Activated CD4-positive, alpha-beta T cell treated with anti-CD3 and anti-CD28 coated beads for 36 hours (primary cell): Measurements from ENCODE around the gene METRNL. TPM values are rescaled to one million over a fixed set of nuclear protein-coding genes. Genes with fewer than 3 reads are reported as not detected.
"Not testable (repeated sequence)": the region's sequence is repeated elsewhere in the genome, so short reads cannot be mapped to it uniquely, and the experiment has no call there.

ENCODE experiments used
- ATAC-seq: fragments of 200-7000 bp; cut with Tn5 transposase; one replicate; pipeline ENCODE4 v1.10.0; 2021; ENCODE audit warnings: mild to moderate bottlenecking, moderate library complexity
- CTCF ChIA-PET: fragments of 350-600 bp; sonication (Branson Sonifier 250); formaldehyde crosslinking; loops from one replicate; lab custom pipeline; 2021; ENCODE audit warnings: antibody characterized with exemption; lab: Charles Lee
- POLR2A ChIA-PET: fragments of 350-600 bp; sonication (Branson Sonifier 250); formaldehyde crosslinking; loops from one replicate; lab custom pipeline; 2021; ENCODE audit warnings: antibody characterized with exemption, inconsistent platforms; lab: Charles Lee
- DNase-seq: peaks from one replicate; pipeline ENCODE4 v3.0.0-alpha.2; 2020
- H3K27ac Mint-ChIP-seq: one replicate; pipeline ENCODE4 v1.8.0; 2021; ENCODE audit warnings: mixed read lengths
- H3K27me3 Mint-ChIP-seq: one replicate; pipeline ENCODE4 v1.8.0; 2021; ENCODE audit warnings: mixed read lengths
- H3K36me3 Mint-ChIP-seq: one replicate; pipeline ENCODE4 v1.8.0; 2021; ENCODE audit warnings: low read depth, mixed read lengths
- H3K4me1 Mint-ChIP-seq: one replicate; pipeline ENCODE4 v1.8.0; 2021; ENCODE audit warnings: mixed read lengths
- H3K4me3 Mint-ChIP-seq: one replicate; pipeline ENCODE4 v1.8.0; 2021; ENCODE audit warnings: mild to moderate bottlenecking, moderate library complexity, mixed read lengths
- H3K9me3 Mint-ChIP-seq: one replicate; pipeline ENCODE4 v1.8.0; 2021; ENCODE audit warnings: low read depth, mixed read lengths
- intact Hi-C, 2 experiments: fragments of 100-400 bp; cut with DNase I in 1 of 2; cut with micrococcal nuclease in 1 of 2; formaldehyde crosslinking; loops; one replicate each; pipeline versions ENCODE4 v1.14.2 to v1.15.1; 2022 to 2024; cut with DNase I, micrococcal nuclease
- total RNA-seq, 2 experiments: library from RNA; stranded (reverse); gene quantifications; one replicate each; pipeline ENCODE4 v1.2.3, GENCODE V29; 2021

Gene METRNL
- 10 to 100 TPM; 22.4 to 26.3 TPM for total RNA-seq

DNA sequence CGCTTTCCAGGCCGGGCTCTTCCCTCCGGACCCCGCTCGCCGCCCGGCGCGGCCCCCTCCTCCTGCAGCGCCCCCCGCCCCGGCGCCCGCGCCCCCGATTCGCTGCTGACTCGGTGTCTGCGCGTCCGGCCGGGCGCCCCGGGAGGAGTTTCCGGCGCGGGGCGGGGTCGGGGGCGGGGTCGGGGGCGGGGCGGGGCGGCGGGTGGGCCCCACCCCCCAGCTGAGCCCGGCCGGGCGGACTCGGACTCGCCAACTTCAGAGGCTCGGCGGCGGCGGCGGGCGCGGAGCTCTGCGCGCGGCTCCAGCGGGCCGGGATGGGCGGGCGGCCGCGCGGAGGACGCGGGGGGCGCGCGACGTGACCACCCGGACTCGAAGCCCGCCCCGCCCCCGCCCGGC is at the start of gene METRNL:
TSS of gene METRNL (plus strand) at position 258 of the 396 bp plus-strand sequence. CDS start 207 bp downstream, outside the sequence.
- H3K4me3 Mint-ChIP-seq: peak within 1 kb of the TSS; percentile 41
- H3K9me3 Mint-ChIP-seq: no peaks in the 10 kb centered on the region
- peak; percentile 82 for DNase-seq
- H3K36me3 Mint-ChIP-seq: peaks cover 4% of the 10 kb centered on the region
- H3K27ac Mint-ChIP-seq: no peak within 1 kb of the TSS
- CTCF ChIA-PET: interaction anchor here (0.7 kb wide), 1 partner anchor 313 kb away, joined by 3 read pairs; no protein-coding TSS in a partner anchor
- ATAC-seq: peak; percentile 21
- intact Hi-C loops: loop anchor here in 1 of 2 experiments (1.0 kb wide), 2 partner anchors 28 to 363 kb away; partner anchors contain the start of gene FN3KRP
- H3K4me1 Mint-ChIP-seq: peaks cover 26% of the 10 kb centered on the region
- peaks cover 7% of the 10 kb centered on the region for H3K27me3 Mint-ChIP-seq
- POLR2A ChIA-PET: no interaction called here

DNA sequence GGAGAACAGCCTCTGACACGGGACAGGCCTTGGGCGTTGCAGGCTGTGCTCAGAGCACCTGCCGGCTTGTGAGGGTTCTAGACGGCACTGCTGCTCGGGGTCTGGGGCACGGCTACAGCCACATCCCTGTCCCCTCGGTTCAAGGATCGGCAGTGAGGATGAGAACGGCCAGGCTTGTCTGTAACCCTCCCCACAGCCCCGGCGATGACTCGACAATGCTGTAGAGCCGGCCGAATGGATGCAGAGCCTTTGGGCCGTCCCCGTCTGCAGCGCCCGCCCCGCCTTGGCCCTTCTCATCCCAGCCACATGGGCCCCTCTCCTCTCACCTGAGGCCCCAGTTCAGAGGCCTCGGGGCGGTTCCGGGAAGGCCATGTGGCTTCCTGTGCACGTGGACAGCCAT is 49.0 kb upstream of the METRNL start:
- no peaks in the 10 kb centered on the region for H3K27me3 Mint-ChIP-seq
- H3K27ac Mint-ChIP-seq: no peak overlapping the region
- DNase-seq (no peak), ATAC-seq (no peak)
- H3K4me3 Mint-ChIP-seq: no peak overlapping the region
- peaks cover 25% of the 10 kb centered on the region for H3K36me3 Mint-ChIP-seq
- intact Hi-C loops: no loop called here
- H3K4me1 Mint-ChIP-seq: peaks cover 8% of the 10 kb centered on the region
- CTCF ChIA-PET: interaction anchor here (0.6 kb wide), 1 partner anchor 556 kb away, joined by 3 read pairs; no protein-coding TSS in a partner anchor
- no peaks in the 10 kb centered on the region for H3K9me3 Mint-ChIP-seq
- POLR2A ChIA-PET: no interaction called here

DNA sequence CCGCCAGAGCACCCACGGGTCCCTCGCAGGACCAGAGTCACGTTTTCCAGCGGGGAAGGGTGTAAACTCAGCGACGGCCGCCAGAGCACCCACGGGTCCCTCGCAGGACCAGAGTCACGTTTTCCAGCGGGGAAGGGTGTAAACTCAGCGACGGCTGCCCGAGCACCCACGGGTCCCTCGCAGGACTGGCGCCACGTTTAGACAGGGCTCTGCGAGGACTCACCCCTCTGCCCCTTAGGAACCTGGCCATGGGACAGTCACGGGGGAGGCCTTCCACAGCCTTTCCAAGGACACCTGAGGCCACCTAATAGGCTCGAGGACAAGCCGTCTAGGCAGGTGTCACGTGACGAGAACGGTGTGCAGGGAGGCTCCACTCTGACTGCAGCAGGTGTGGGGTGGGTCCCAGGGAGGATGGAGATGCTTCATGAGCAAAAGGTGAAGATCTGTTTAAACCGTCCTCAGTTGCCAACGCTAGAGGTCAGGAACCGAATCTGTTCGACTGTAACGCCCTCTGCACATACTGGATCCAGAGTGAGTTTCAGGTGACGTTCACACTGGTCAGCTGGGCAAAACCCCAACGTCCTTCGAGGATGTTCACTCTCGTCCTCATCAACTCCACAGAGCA is 48.0 kb upstream of the METRNL start:
- Mint-ChIP-seq H3K36me3 (peaks cover 29% of the 10 kb centered on the region), H3K27ac (no peak overlapping the region), H3K4me3 (no peak overlapping the region), H3K9me3 (no peaks in the 10 kb centered on the region), H3K4me1 (peaks cover under 1% of the 10 kb centered on the region), H3K27me3 (no peaks in the 10 kb centered on the region)
- intact Hi-C loops: no loop called here
- no peak for ATAC-seq
- ChIA-PET POLR2A (no interaction called here), CTCF (no interaction called here)
- no peak for DNase-seq

GRCh38 chr17:83031946-83032451 is 47.4 kb upstream of the METRNL start:
- POLR2A ChIA-PET, H3K27ac Mint-ChIP-seq: not testable (repeated sequence)

DNA sequence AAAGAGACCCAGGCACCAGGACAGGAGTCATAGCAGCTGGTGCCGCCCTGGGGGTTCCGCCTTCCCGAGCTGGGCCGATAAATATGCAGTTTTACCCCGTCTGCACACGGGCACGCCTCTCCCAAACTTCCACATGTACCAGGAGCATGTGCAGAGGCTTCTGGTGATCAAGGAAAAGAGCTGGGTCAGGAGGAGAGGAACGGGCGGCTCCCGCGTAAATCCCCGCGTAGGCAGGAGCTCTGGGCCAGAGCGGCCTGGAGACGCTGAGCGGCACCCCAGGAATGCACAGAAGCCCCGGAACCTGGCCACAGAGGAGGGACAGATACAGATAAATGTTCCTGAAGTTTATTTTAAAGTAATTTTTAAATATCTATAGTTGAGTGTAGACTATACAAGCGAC is 46.6 kb upstream of the METRNL start:
- no peak overlapping the region for H3K4me3 Mint-ChIP-seq
- ChIA-PET CTCF (no interaction called here), POLR2A (no interaction called here)
- intact Hi-C loops: no loop called here
- H3K9me3 Mint-ChIP-seq: no peaks in the 10 kb centered on the region
- H3K27me3 Mint-ChIP-seq: no peaks in the 10 kb centered on the region
- H3K27ac Mint-ChIP-seq: no peak overlapping the region
- ATAC-seq (no peak), DNase-seq (no peak)
- H3K36me3 Mint-ChIP-seq: peaks cover 34% of the 10 kb centered on the region
- no peaks in the 10 kb centered on the region for H3K4me1 Mint-ChIP-seq

More at GRCh38 chr17:83031946-83032451, 47.4 kb upstream of the METRNL start:
- intact Hi-C loops, ATAC-seq, H3K4me1 Mint-ChIP-seq, H3K4me3 Mint-ChIP-seq, H3K27me3 Mint-ChIP-seq, H3K9me3 Mint-ChIP-seq, DNase-seq: not testable (repeated sequence)
- peaks cover 31% of the 10 kb centered on the region for H3K36me3 Mint-ChIP-seq
- CTCF ChIA-PET: interaction anchor here (0.6 kb wide), 1 partner anchor 44 kb away, joined by 3 read pairs; no protein-coding TSS in a partner anchor

DNA sequence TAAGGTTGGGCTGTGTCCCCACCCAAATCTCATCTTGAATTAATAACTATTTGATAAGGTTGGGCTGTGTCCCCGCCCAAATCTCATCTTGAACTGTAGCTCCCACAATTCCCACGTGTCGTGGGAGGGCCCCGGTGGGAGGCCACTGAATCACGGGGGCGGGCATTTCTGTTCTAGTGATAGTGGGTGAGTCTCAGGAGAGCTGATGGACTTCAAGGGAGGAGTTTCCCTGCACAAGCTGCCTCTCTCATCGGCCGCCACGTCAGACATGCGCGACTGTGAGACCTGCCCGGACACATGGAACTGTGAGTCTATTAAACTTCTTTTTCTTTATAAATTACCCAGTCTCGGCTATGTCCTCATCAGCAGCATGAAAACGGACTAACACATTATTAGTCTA is 44.9 kb upstream of the METRNL start:
- Mint-ChIP-seq H3K27me3 (no peaks in the 10 kb centered on the region), H3K27ac (no peak overlapping the region), H3K4me1 (no peaks in the 10 kb centered on the region), H3K36me3 (peaks cover 35% of the 10 kb centered on the region), H3K4me3 (no peak overlapping the region), H3K9me3 (no peaks in the 10 kb centered on the region)
- ATAC-seq (no peak), DNase-seq (no peak)
- intact Hi-C loops: no loop called here
- POLR2A ChIA-PET: interaction anchor here (0.6 kb wide), 1 partner anchor 38 kb away, joined by 4 read pairs; no protein-coding TSS in a partner anchor
- CTCF ChIA-PET: no interaction called here

- DNase-seq (no peak), ATAC-seq (no peak)
- ChIA-PET CTCF (interaction anchor here (1.6 kb wide), 1 partner anchor 10 kb away, joined by 4 read pairs; no protein-coding TSS in a partner anchor), POLR2A (no interaction called here)
- intact Hi-C loops: no loop called here
- H3K4me3 Mint-ChIP-seq: no peak overlapping the region
- H3K27me3 Mint-ChIP-seq: no peaks in the 10 kb centered on the region
- H3K4me1 Mint-ChIP-seq: no peaks in the 10 kb centered on the region
- H3K36me3 Mint-ChIP-seq: peaks cover 38% of the 10 kb centered on the region
- no peaks in the 10 kb centered on the region for H3K9me3 Mint-ChIP-seq
- H3K27ac Mint-ChIP-seq: no peak overlapping the region
Observed at GRCh38 chr17:83035722-83036121, 43.7 kb upstream of the METRNL start.

DNA sequence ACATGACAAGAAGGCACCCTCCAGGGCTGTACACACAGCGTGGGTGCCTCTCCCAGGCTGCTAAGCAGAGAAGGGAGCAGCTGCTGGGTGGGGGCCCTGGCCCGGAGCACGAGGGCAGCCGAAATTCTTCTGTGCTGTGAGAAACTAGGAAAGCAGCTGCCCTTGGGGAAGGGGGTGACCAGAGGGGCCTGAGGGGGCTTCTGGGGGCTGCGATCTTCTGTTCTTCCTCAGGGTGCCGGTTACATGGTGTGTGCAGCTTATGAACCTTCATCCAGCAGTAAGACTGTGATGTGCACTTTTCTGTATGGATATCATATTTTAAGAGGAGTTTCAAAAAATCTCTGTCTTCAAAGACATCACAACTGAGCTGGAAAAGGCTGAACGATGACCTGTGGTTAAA is 43.2 kb upstream of the METRNL start:
- DNase-seq: no peak
- Mint-ChIP-seq H3K27ac (no peak overlapping the region), H3K4me1 (no peaks in the 10 kb centered on the region), H3K9me3 (peaks cover 3% of the 10 kb centered on the region), H3K4me3 (no peak overlapping the region), H3K27me3 (no peaks in the 10 kb centered on the region), H3K36me3 (peaks cover 43% of the 10 kb centered on the region)
- ATAC-seq: no peak
- intact Hi-C loops: no loop called here
- ChIA-PET CTCF (interaction anchor here (1.6 kb wide), 1 partner anchor 9 kb away, joined by 4 read pairs; no protein-coding TSS in a partner anchor), POLR2A (no interaction called here)

- no peaks in the 10 kb centered on the region for H3K4me1 Mint-ChIP-seq
- DNase-seq: no peak
- peaks cover 47% of the 10 kb centered on the region for H3K36me3 Mint-ChIP-seq
- H3K9me3 Mint-ChIP-seq: peaks cover 8% of the 10 kb centered on the region
- H3K4me3 Mint-ChIP-seq: no peak overlapping the region
- POLR2A ChIA-PET: no interaction called here
- CTCF ChIA-PET: interaction anchor here (1.6 kb wide), 1 partner anchor 9 kb away, joined by 4 read pairs; no protein-coding TSS in a partner anchor
- no peaks in the 10 kb centered on the region for H3K27me3 Mint-ChIP-seq
- no peak for ATAC-seq
- intact Hi-C loops: no loop called here
- H3K27ac Mint-ChIP-seq: no peak overlapping the region
Observed at GRCh38 chr17:83036666-83037065, 42.7 kb upstream of the METRNL start.

DNA sequence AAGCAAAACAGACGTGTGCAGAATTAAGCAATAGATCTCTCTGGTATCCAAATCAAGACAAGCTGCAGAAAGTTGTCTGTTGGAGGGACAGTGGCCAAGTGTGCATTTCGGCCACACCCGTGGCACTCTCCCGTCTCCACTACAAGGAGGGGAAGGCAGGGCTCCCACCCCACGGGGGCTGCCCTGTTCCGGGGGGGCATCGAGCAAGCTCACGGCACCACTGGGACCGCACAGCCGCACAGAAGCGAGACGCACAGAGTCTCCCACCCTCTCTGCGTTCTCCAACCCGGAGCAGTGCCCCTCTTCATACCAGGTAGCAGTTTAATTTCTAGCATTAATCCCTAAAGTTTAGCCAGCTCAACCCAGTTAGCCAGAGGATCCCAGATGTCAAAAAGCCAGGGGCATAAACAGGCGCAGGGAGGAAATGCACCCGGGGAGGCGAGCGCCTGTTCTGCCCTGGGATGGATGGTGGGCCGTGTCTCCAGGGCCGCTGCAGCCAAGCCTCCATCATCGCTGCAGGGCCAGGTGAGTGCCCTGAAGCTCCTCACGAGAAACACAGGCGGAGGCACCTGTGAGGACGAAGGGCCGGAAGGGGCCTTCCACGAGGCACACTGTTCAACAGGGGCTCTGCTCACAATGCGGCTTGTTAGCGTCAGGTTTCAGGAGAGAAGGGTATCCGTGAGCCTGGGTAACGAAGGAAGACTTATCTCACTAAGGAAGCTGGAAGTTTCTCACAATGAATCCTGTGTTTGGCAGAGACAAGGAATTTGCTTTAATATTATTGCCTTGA is 42.1 kb upstream of the METRNL start:
- no peaks in the 10 kb centered on the region for H3K4me1 Mint-ChIP-seq
- ChIA-PET CTCF (interaction anchor here (1.6 kb wide), 1 partner anchor 8 kb away, joined by 4 read pairs; no protein-coding TSS in a partner anchor), POLR2A (no interaction called here)
- no peak overlapping the region for H3K4me3 Mint-ChIP-seq
- H3K27me3 Mint-ChIP-seq: no peaks in the 10 kb centered on the region
- peaks cover 53% of the 10 kb centered on the region for H3K36me3 Mint-ChIP-seq
- peaks cover 9% of the 10 kb centered on the region for H3K9me3 Mint-ChIP-seq
- intact Hi-C loops: no loop called here
- no peak overlapping the region for H3K27ac Mint-ChIP-seq
- ATAC-seq: no peak
- no peak for DNase-seq

- ChIA-PET CTCF (no interaction called here), POLR2A (no interaction called here)
- no peak overlapping the region for H3K4me3 Mint-ChIP-seq
- H3K36me3 Mint-ChIP-seq: peaks cover 54% of the 10 kb centered on the region
- peaks cover 15% of the 10 kb centered on the region for H3K9me3 Mint-ChIP-seq
- ATAC-seq (no peak), DNase-seq (no peak)
- H3K27me3 Mint-ChIP-seq: no peaks in the 10 kb centered on the region
- H3K27ac Mint-ChIP-seq: no peak overlapping the region
- intact Hi-C loops: no loop called here
- peaks cover 1% of the 10 kb centered on the region for H3K4me1 Mint-ChIP-seq
Observed at GRCh38 chr17:83037874-83038165, 41.6 kb upstream of the METRNL start.
